ENCODE measurements around the gene ARPC2. TPM values are rescaled to one million over a fixed set of nuclear protein-coding genes. Genes with fewer than 3 reads are reported as not detected.

ARPC2 gene
- total RNA-seq, 3 donors from 2014 or later (not counting 1 experiment from before 2014, with no cell fraction given): 824 to 880 (median 830) TPM

DNA sequence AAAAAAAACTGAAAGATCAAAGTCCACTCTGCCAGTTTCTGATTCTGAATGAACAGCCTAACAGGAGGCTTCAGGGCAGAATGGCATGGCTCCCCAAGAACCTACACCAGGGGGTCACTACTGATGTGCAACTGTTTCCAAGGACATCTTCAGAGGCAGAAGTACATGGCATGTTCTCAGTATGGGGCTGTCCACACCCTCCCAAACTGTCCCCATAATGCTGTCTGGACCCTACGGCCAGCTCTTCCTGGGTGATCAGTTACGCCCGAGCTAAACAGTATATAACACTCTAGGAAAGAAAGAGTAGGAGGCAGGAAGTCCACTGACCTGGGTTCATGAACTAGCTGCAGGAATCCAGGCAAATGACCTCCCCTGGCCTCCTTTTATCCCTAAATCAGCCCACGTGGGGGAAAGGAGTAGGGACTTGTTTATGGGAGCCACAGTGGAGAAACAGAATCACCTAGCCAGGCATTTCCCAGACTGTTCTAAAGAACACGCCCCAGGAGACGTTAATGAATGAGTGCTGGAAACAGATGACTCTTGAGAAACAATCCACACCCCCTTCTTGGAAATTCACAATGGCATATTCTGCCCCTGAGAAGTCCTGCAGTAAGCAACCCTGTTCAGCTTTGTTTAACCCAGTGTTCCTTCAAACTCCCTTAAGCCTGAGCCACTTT lies 72.8 kb downstream of the ARPC2 start:
- TF ChIP-seq, protein P1, sequence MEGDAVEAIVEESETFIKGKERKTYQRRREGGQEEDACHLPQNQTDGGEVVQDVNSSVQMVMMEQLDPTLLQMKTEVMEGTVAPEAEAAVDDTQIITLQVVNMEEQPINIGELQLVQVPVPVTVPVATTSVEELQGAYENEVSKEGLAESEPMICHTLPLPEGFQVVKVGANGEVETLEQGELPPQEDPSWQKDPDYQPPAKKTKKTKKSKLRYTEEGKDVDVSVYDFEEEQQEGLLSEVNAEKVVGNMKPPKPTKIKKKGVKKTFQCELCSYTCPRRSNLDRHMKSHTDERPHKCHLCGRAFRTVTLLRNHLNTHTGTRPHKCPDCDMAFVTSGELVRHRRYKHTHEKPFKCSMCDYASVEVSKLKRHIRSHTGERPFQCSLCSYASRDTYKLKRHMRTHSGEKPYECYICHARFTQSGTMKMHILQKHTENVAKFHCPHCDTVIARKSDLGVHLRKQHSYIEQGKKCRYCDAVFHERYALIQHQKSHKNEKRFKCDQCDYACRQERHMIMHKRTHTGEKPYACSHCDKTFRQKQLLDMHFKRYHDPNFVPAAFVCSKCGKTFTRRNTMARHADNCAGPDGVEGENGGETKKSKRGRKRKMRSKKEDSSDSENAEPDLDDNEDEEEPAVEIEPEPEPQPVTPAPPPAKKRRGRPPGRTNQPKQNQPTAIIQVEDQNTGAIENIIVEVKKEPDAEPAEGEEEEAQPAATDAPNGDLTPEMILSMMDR (IDR thresholded peaks at IDR 0.05): no peak
- no peak for ATAC-seq
- no peaks in the 10 kb centered on the region for H3K36me3 Mint-ChIP-seq
- H3K9me3 Mint-ChIP-seq: no peaks in the 10 kb centered on the region
- peak overlapping the region; percentile 92 for H3K4me3 Mint-ChIP-seq
- Histone ChIP-seq H3K4me3 (ENCODE audit: low read length) (no peak overlapping the region), H3K9me3 (ENCODE audit: control insufficient read depth, insufficient read depth, low read length) (no peaks in the 10 kb centered on the region), H3K27ac (ENCODE audit: low read length) (peak overlapping the region; percentile 86), H3K27me3 (ENCODE audit: control insufficient read depth, insufficient read depth, low read length) (no peaks in the 10 kb centered on the region), H3K36me3 (ENCODE audit: control insufficient read depth, insufficient read depth, low read length) (no peaks in the 10 kb centered on the region), H3K4me1 (ENCODE audit: control insufficient read depth, insufficient read depth, low read length) (peaks cover 81% of the 10 kb centered on the region)
- peak overlapping the region; percentile 100 for H3K27ac Mint-ChIP-seq
- DNase-seq: no peak
- intact Hi-C loops (cut with micrococcal nuclease): no loop called here
- WGBS (ENCODE audit: insufficient coverage): 52% methylated on average over 3 of the region's 6 CpGs
- H3K4me1 Mint-ChIP-seq: peaks cover 70 to 87% of the 10 kb centered on the region in 2 donors
- H3K27me3 Mint-ChIP-seq (ENCODE audit: low read depth in 2 of 2): no peaks in the 10 kb centered on the region

DNA sequence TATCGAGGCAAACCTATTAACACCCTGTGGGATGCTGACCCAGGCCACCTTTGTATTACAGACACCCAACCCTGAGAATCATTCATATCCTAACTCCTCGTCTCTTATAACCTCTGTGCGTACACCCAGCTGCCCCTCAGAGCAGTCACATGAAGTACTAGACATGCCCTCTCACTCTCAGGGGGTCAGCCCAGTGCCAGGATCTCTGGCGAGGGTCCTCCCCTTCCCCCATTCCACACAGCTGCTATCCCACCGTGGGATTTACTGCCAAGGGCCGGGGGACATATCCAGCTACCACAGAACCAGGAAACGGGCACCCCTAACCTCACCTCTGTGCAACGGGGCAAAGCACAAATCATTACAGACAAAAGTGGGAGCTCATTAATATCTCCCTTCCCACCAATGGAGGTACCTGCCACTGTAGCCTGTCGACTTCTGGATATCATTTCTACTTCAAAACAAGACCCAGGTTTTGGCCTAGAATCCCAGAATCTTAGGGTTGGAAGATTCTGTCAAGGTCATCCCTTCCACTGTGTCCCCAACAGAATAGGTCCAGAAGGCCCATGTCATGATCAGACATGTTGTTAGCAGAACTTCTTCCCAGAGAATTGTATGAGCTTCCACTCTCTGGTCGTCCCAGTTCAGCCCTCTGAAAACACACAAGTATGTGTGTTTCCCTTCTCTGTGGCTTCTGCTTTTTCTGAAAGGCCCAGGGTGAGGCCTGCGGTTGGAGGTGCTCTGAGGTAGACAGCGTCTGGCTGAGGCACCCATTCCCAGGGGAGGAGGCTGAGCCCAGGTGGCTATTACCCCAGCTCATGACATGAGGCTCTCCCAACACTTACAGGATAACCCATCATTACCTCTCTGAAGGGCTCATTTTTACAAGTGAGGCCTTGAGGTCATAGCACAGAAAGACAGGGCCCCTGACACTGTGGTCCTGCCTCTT lies 73.6 kb downstream of the ARPC2 start:
- H3K27ac ChIP-seq (ENCODE audit: low read length): peak overlapping the region; percentile 86
- intact Hi-C loops (cut with micrococcal nuclease): no loop called here
- peak overlapping the region; percentile 55 for H3K4me3 ChIP-seq (ENCODE audit: low read length)
- ATAC-seq: no peak
- DNase-seq: peak in 1 of 2 donors; percentile 78
- TF ChIP-seq, protein P1 (IDR thresholded peaks at IDR 0.05): no peak
- no peaks in the 10 kb centered on the region for H3K36me3 ChIP-seq (ENCODE audit: control insufficient read depth, insufficient read depth, low read length)
- H3K9me3 ChIP-seq (ENCODE audit: control insufficient read depth, insufficient read depth, low read length): no peaks in the 10 kb centered on the region
- Mint-ChIP-seq H3K36me3 (no peaks in the 10 kb centered on the region), H3K9me3 (no peaks in the 10 kb centered on the region), H3K27ac (peak overlapping the region; percentile 100), H3K4me1 (peaks cover 62 to 79% of the 10 kb centered on the region in 2 donors), H3K4me3 (peak overlapping the region; percentile 92), H3K27me3 (ENCODE audit: low read depth in 2 of 2) (no peaks in the 10 kb centered on the region)
- peaks cover 73% of the 10 kb centered on the region for H3K4me1 ChIP-seq (ENCODE audit: control insufficient read depth, insufficient read depth, low read length)
- no peaks in the 10 kb centered on the region for H3K27me3 ChIP-seq (ENCODE audit: control insufficient read depth, insufficient read depth, low read length)
- WGBS (ENCODE audit: insufficient coverage): 30% methylated on average over 12 of the region's 12 CpGs

DNA sequence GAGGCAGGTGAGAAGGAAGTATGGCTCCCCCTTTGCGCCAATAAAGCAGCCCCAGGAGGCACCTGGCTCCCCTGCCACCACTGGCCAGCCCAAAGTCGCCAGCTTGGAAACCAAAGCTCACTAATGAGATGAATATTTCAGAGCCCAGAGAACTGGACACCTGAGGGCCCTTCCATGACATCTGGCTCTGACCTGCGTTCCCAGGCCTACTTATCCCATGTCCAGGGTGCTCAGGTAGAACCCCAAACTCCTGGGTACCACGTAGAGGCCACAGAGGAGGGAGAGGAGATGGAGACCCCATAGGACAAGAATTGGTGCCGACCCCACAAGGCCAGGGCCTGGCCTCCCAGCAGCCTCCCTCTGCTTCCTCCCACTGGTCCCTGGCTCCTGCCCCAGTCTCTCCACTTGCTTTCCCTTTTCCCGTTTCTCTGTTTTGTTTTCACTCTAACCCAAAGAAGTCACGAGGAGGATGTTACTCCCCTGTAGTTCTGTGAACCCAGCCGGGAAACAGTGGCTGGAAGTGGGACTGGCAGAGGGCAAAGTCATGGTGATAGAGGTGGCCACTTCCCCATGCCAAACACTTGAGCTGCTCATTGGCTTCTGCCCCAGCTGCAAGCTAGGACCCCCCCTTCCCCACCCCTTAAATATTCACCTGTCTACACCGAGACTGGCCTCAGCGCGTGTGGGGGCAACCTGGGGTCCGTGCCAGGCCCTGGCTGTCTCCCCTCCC lies 74.5 kb downstream of the ARPC2 start:
- peaks cover 53 to 70% of the 10 kb centered on the region in 2 donors for H3K4me1 Mint-ChIP-seq
- peak overlapping the region; percentile 55 for H3K4me3 ChIP-seq (ENCODE audit: low read length)
- WGBS (ENCODE audit: insufficient coverage): 18% methylated on average over 12 of the region's 12 CpGs
- peaks cover 64% of the 10 kb centered on the region for H3K4me1 ChIP-seq (ENCODE audit: control insufficient read depth, insufficient read depth, low read length)
- H3K4me3 Mint-ChIP-seq: peak overlapping the region; percentile 92
- ATAC-seq: peak in 1 of 3 donors; percentile 2
- H3K9me3 ChIP-seq (ENCODE audit: control insufficient read depth, insufficient read depth, low read length): no peaks in the 10 kb centered on the region
- peak overlapping the region; percentile 100 for H3K27ac Mint-ChIP-seq
- H3K27me3 ChIP-seq (ENCODE audit: control insufficient read depth, insufficient read depth, low read length): no peaks in the 10 kb centered on the region
- TF ChIP-seq, protein P1 (IDR thresholded peaks at IDR 0.05): no peak
- H3K9me3 Mint-ChIP-seq: no peaks in the 10 kb centered on the region
- peak in 1 of 2 donors; percentile 47 for DNase-seq
- H3K36me3 ChIP-seq (ENCODE audit: control insufficient read depth, insufficient read depth, low read length): no peaks in the 10 kb centered on the region
- no peaks in the 10 kb centered on the region for H3K27me3 Mint-ChIP-seq (ENCODE audit: low read depth in 2 of 2)
- H3K27ac ChIP-seq (ENCODE audit: low read length): peak overlapping the region; percentile 86
- H3K36me3 Mint-ChIP-seq: no peaks in the 10 kb centered on the region
- intact Hi-C loops (cut with micrococcal nuclease): loop anchor here (1.0 to 2.0 kb wide), 2 partner anchors 21 to 105 kb away; partner anchors contain the start of genes AAMP and PNKD
